HepG2 (cell line): ENCODE measurements around the gene UBR3. TPM values are rescaled to one million over a fixed set of nuclear protein-coding genes. Genes with fewer than 3 reads are reported as not detected.

Experiments
- CBFB ChIP-seq: sonication (generic); formaldehyde crosslinking; IDR thresholded peaks from 2 replicates; pipeline ENCODE4 v1.4.0; 2020; ENCODE audit warnings: missing genetic modification reagents
- CBX1 ChIP-seq: IDR thresholded peaks from one replicate; pipeline ENCODE4 v1.6.1; 2016; ENCODE audit warnings: antibody characterized with exemption, low read depth
- CC2D1A ChIP-seq: sonication (generic); formaldehyde crosslinking; IDR thresholded peaks from 2 replicates; pipeline ENCODE4 v1.8.1; 2023; ENCODE audit warnings: mild to moderate bottlenecking, missing genetic modification reagents
- CHCHD3 ChIP-seq: sonication (generic); formaldehyde crosslinking; IDR thresholded peaks from 2 replicates; pipeline ENCODE4 v1.8.0; 2022; ENCODE audit warnings: mild to moderate bottlenecking, missing genetic modification reagents, moderate library complexity
- ESRRA ChIP-seq: sonication (generic); formaldehyde crosslinking; IDR thresholded peaks from 2 replicates; pipeline ENCODE4 v1.5.1; 2020; ENCODE audit warnings: mild to moderate bottlenecking, low read depth, missing genetic modification reagents
- HINFP ChIP-seq: sonication (generic); formaldehyde crosslinking; IDR thresholded peaks from 2 replicates; pipeline ENCODE4 v1.4.0; 2020; ENCODE audit warnings: low read depth, mild to moderate bottlenecking, missing genetic modification reagents
- HNRNPUL1 ChIP-seq: fragments of 200-400 bp; formaldehyde crosslinking; IDR thresholded peaks from 2 replicates; pipeline ENCODE4 v1.6.1; 2017; ENCODE audit warnings: low read depth, mild to moderate bottlenecking, low read length, moderate library complexity
- KDM4B ChIP-seq: sonication (generic); formaldehyde crosslinking; IDR thresholded peaks from 2 replicates; pipeline ENCODE4 v1.4.0; 2020; ENCODE audit warnings: missing genetic modification reagents
- KMT2A ChIP-seq: sonication (generic); formaldehyde crosslinking; IDR thresholded peaks from 2 replicates; pipeline ENCODE4 v1.4.0; 2020; ENCODE audit warnings: missing genetic modification reagents
- KMT2B ChIP-seq: IDR thresholded peaks from 2 replicates; pipeline ENCODE4 v1.6.1; 2016; ENCODE audit warnings: missing genetic modification reagents, missing compliant biosample characterization
- MTF2 ChIP-seq: sonication (generic); formaldehyde crosslinking; IDR thresholded peaks from 2 replicates; pipeline ENCODE4 v1.5.0; 2020; ENCODE audit warnings: missing genetic modification reagents, borderline replicate concordance
- PRDM10 ChIP-seq: sonication (generic); formaldehyde crosslinking; IDR thresholded peaks from 2 replicates; pipeline ENCODE4 v1.4.0; 2020; ENCODE audit warnings: low read depth, missing genetic modification reagents
- PTBP1 ChIP-seq: fragments of 200-400 bp; formaldehyde crosslinking; IDR thresholded peaks from 2 replicates; pipeline ENCODE4 v1.6.1; 2018; ENCODE audit warnings: low read length, low read depth; ENCODE audit not compliant: poor library complexity, severe bottlenecking
- REL ChIP-seq: sonication (generic); formaldehyde crosslinking; conservative IDR thresholded peaks from 2 replicates; pipeline ENCODE4 v1.8.0; 2022; ENCODE audit warnings: mild to moderate bottlenecking, missing genetic modification reagents, moderate library complexity
- SSRP1 ChIP-seq: IDR thresholded peaks from 2 replicates; pipeline ENCODE4 v1.6.1; 2016; ENCODE audit warnings: control low read depth
- TAF15 ChIP-seq: fragments of 200-400 bp; formaldehyde crosslinking; IDR thresholded peaks from one replicate; pipeline ENCODE4 v1.6.1; 2018; ENCODE audit warnings: mild to moderate bottlenecking, low read depth, low read length; ENCODE audit not compliant: poor library complexity, severe bottlenecking
- TEF ChIP-seq: sonication (generic); formaldehyde crosslinking; IDR thresholded peaks from 2 replicates; pipeline ENCODE4 v1.5.0; 2020; ENCODE audit warnings: missing genetic modification reagents
- ZBTB3 ChIP-seq: sonication (generic); formaldehyde crosslinking; IDR thresholded peaks from 2 replicates; pipeline ENCODE4 v1.4.0; 2020; ENCODE audit warnings: low read depth, mild to moderate bottlenecking, moderate library complexity, missing genetic modification reagents, borderline replicate concordance
- ZFP90 ChIP-seq: sonication (generic); formaldehyde crosslinking; IDR thresholded peaks from 2 replicates; pipeline ENCODE4 v1.8.0; 2022; ENCODE audit warnings: missing genetic modification reagents, mild to moderate bottlenecking, inconsistent platforms, borderline replicate concordance
- ZNF235 ChIP-seq: sonication (generic); formaldehyde crosslinking; IDR thresholded peaks from 2 replicates; pipeline ENCODE4 v1.8.1; 2023; ENCODE audit warnings: mild to moderate bottlenecking, missing genetic modification reagents, borderline replicate concordance
- ZNF768 ChIP-seq: sonication (generic); formaldehyde crosslinking; IDR thresholded peaks from 2 replicates; pipeline ENCODE4 v1.4.0; 2020; ENCODE audit warnings: missing genetic modification reagents
- ZNF775 ChIP-seq: sonication (generic); formaldehyde crosslinking; IDR thresholded peaks from 2 replicates; pipeline ENCODE4 v1.4.0; 2020; ENCODE audit warnings: missing genetic modification reagents, mild to moderate bottlenecking, moderate library complexity, borderline replicate concordance
- ZNF83 ChIP-seq: sonication (generic); formaldehyde crosslinking; IDR thresholded peaks from 2 replicates; pipeline ENCODE4 v1.4.0; 2020; ENCODE audit warnings: missing genetic modification reagents, mild to moderate bottlenecking, borderline replicate concordance
- ZNF878 ChIP-seq: sonication (generic); formaldehyde crosslinking; IDR thresholded peaks from 2 replicates; pipeline ENCODE4 v1.8.1; 2023; ENCODE audit warnings: mild to moderate bottlenecking, missing genetic modification reagents, moderate library complexity
- polyA plus RNA-seq, 8 experiments: library from polyadenylated mRNA; depleted of rRNA in 3 of 8; stranded (reverse) in 7 of 8; unstranded in 1 of 8; fragments of >200 nt; fragmentation: Illumina TruSeq in 4 of 8; extraction: Trizol in 4 of 8; gene quantifications; 2 replicates each; pipeline versions ENCODE4 v1.2.1 to v1.2.3, GENCODE V29; 2011 to 2016; ENCODE audit warnings: low read depth in 4 of 8, missing spikeins in 1 of 8, mixed read lengths in 1 of 8; ENCODE audit not compliant: insufficient read depth in 1 of 8
- total RNA-seq, 5 experiments: library from RNA; depleted of rRNA; stranded (reverse); fragments of >200 nt; fragmentation: Illumina TruSeq; extraction: Trizol; gene quantifications; 2 replicates each; pipeline ENCODE4 v1.2.3, GENCODE V29; 2016; ENCODE audit warnings: low read depth in 1 of 5

Gene UBR3
- total and polyA plus RNA-seq, 2 of the 13 experiments (the other 11 are each of a cell fraction or from before 2014, with no cell fraction given), result 15.1 to 28.0 TPM

- TF ChIP-seq ZNF878 (CRISPR knock-in tag), result peak; percentile 96; the same call in 1 of the 2 replicates
- TF ChIP-seq ZBTB3, result 0 out of 2 replicates have a peak, but pooled peaks have one; percentile 86
- TF ChIP-seq ZNF775 (CRISPR knock-in tag), result no peak; the same call in 1 of the 2 replicates
- TF ChIP-seq CBFB (CRISPR knock-in tag), result peak; percentile 79
- TF ChIP-seq REL (CRISPR knock-in tag), result no peak
- TF ChIP-seq KMT2B, result peak; percentile 79; the same call in 1 of the 2 replicates
- no peak for TF ChIP-seq PRDM10 (CRISPR knock-in tag)
- 0 out of 2 replicates have a peak, but pooled peaks have one; percentile 1 for TF ChIP-seq SSRP1 (CRISPR knock-in tag)
- no peak for TF ChIP-seq CHCHD3 (CRISPR knock-in tag)
- peak; percentile 85 for TF ChIP-seq HINFP (CRISPR knock-in tag)
- peak; percentile 99; the same call in 1 of the 2 replicates for TF ChIP-seq MTF2
- no peak for TF ChIP-seq ZNF235 (CRISPR knock-in tag)
- TF ChIP-seq TAF15, result peak; percentile 86
- TF ChIP-seq HNRNPUL1, result no peak
- peak; percentile 96 for TF ChIP-seq KMT2A
- peak; percentile 77; the same call in 1 of the 2 replicates for TF ChIP-seq ZNF768 (CRISPR knock-in tag)
- TF ChIP-seq ZFP90 (CRISPR knock-in tag), result peak; percentile 96
- peak; percentile 53 for TF ChIP-seq PTBP1
- TF ChIP-seq CBX1, result peak; percentile 92
- TF ChIP-seq KDM4B (CRISPR knock-in tag), result peak; percentile 47; the same call in 1 of the 2 replicates
- TF ChIP-seq TEF (CRISPR knock-in tag), result peak; percentile 83; the same call in 1 of the 2 replicates
- no peak for TF ChIP-seq CC2D1A (CRISPR knock-in tag)
- TF ChIP-seq ESRRA (CRISPR knock-in tag), result peak; percentile 84
- no peak for TF ChIP-seq ZNF83
Measured at GRCh38 chr2:169824373-169825333, 2.6 kb upstream of the UBR3 start, which contains the start of gene METTL5 (continued).
